Coronary artery (tissue), 2 donors: ENCODE measurements around the gene ARHGDIA.
"Not testable (repeated sequence)": the region's sequence is repeated elsewhere in the genome, so short reads cannot be mapped to it uniquely, and the experiment has no call there.

ENCODE experiments used
- DNase-seq: peaks from one replicate; pipeline ENCODE4 v3.0.0-alpha.2; 2017; ENCODE audit warnings: low spot score
- H3K27ac ChIP-seq, 2 donors: fragments of 200-600 bp; sonication (generic); one replicate each; pipeline ENCODE4 v1.5.1; 2016 to 2019
- H3K4me3 ChIP-seq: fragments of 200-600 bp; sonication (generic); 2 replicates; pipeline ENCODE4 v1.5.1; 2016; ENCODE audit warnings: mild to moderate bottlenecking, moderate library complexity
- TF ChIP-seq, protein P1 (sequence below): fragments of 200-600 bp; sonication (generic); IDR thresholded peaks from one replicate; pipeline ENCODE4 v1.5.1; 2019; ENCODE audit warnings: antibody characterized with exemption

Gene ARHGDIA

DNA sequence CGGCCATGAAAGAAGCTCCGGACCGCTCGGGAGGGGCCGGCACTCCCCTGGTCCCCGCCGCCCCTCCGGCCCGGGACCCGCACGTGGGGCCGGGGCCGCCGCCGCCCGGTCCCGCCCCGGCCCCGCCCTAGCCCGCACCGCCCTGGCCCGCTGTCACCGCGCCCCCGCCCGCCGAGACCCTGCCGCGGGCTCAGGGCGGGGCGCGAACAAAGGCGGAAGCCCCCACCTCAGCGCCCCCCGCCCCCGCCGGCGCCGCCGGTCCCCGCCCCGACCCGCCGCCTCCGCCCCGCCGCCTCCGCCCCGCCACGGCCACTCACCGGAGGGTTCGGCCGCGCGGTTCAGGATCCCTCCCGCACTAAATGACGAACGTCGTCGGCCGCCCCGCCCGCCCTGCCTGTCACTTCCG is at the start of gene ARHGDIA:
Gene ARHGDIA (minus strand): TSS at position 357 of the 406 bp plus-strand sequence. CDS start 1,407 bp downstream, outside the sequence.
- TF ChIP-seq, protein P1, sequence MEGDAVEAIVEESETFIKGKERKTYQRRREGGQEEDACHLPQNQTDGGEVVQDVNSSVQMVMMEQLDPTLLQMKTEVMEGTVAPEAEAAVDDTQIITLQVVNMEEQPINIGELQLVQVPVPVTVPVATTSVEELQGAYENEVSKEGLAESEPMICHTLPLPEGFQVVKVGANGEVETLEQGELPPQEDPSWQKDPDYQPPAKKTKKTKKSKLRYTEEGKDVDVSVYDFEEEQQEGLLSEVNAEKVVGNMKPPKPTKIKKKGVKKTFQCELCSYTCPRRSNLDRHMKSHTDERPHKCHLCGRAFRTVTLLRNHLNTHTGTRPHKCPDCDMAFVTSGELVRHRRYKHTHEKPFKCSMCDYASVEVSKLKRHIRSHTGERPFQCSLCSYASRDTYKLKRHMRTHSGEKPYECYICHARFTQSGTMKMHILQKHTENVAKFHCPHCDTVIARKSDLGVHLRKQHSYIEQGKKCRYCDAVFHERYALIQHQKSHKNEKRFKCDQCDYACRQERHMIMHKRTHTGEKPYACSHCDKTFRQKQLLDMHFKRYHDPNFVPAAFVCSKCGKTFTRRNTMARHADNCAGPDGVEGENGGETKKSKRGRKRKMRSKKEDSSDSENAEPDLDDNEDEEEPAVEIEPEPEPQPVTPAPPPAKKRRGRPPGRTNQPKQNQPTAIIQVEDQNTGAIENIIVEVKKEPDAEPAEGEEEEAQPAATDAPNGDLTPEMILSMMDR: no peak
- Histone ChIP-seq H3K4me3 (peak within 1 kb of the TSS; percentile 90), H3K27ac (peak within 1 kb of the TSS; percentile 83 to 100)
- DNase-seq: no peak

DNA sequence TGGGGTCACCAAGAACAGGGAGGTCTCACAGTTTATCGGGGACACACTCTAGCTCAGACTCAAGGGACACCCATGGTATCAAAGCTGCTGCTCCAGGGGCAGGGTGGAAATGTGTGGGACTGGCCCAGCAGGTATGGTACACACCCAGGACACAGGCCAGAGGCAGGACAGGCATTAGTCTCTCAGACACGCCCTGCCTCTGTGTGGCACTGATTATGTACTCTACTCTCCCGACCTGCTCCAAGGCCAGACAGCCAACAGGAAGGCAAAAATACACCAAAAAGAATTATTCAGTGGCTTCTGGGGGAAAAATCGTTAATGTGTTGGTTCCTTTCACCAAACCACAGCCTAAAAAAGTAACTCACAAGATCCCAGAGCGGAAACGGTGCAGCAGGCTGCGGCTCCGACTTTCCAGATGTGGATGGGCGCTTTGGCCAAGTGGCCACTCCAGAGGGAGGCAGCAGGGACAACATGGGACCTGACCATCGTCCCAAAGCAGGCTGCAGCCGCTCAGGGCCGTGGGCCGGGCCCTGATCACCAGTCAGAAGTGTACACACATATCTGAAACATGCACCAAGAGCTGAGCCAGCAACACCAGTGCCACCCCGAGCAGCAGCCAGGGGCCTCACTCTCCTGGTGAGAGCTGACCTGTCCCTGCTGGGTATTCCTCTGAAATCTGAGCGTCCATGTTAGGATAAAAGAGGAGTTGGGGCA is 47.9 kb upstream of the ARHGDIA start:
- H3K27ac ChIP-seq: no peak overlapping the region
- H3K4me3 ChIP-seq: no peak overlapping the region
- TF ChIP-seq, protein P1: no peak
- DNase-seq: no peak

DNA sequence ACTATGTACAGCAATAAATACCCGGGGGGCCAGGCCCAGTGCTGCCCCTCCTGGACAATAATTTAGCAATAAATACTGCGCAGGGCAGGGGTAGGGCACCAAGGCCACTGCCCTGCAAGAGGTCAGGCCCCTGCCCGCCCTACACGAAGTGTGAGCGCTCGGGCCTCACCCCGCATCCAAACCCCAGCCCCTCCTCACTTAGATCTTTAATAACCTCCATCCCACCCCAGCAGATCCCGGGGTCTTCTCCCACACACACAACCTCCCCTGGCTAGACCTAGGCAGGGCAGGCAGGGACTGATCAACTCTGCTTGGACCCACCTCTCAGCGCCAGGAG is 47.2 kb upstream of the ARHGDIA start:
- Histone ChIP-seq H3K27ac (peak overlapping the region; percentile 60 to 84), H3K4me3 (peak overlapping the region; percentile 96)
- DNase-seq: not testable (repeated sequence)

DNA sequence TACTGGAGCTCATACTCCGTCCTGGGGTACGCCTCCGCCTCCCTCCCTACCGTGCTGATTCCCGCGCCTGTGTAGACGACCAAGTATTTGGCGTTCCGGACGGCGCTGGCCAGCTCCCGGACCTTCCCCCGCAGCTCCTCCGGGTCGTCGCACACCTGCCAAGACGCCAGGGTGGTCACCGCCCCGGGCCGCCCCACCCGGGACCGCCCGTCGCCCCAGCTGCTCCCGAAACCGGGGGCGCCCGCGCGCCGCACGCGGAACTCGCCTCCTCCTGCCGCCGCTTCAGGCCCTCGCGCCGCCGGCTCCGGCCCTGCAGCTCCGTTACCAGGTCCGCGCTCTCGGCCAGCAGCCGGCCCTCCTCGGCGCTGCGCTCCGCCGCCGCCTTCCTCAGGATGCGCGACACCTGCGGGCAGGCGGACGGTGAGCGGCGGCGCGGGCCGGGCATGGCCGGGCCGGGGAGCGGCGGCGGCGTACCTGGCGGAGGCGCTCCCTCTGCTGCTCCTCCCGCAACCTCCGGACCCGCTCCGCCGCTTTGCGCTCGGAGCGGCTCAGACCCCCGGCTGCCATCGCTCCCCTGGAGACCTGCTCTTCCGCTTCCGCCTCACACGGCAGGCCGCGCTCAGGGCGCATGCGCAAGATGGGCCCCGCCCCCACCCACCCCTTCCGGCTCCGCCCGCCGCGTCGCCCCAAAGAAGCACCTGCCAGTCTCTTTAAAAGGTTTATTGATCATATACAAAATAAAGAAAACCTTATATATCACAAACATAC is 46.6 kb upstream of the ARHGDIA start, which contains the start of gene SIRT7:
Gene SIRT7 (minus strand): TSS at position 612 of the 768 bp plus-strand sequence. CDS start 45 bp downstream, at position 567.
- TF ChIP-seq, protein P1: no peak
- Histone ChIP-seq H3K4me3 (peak within 1 kb of the TSS; percentile 96), H3K27ac (peak within 1 kb of the TSS; percentile 60 to 84)
- DNase-seq: peak; percentile 86

DNA sequence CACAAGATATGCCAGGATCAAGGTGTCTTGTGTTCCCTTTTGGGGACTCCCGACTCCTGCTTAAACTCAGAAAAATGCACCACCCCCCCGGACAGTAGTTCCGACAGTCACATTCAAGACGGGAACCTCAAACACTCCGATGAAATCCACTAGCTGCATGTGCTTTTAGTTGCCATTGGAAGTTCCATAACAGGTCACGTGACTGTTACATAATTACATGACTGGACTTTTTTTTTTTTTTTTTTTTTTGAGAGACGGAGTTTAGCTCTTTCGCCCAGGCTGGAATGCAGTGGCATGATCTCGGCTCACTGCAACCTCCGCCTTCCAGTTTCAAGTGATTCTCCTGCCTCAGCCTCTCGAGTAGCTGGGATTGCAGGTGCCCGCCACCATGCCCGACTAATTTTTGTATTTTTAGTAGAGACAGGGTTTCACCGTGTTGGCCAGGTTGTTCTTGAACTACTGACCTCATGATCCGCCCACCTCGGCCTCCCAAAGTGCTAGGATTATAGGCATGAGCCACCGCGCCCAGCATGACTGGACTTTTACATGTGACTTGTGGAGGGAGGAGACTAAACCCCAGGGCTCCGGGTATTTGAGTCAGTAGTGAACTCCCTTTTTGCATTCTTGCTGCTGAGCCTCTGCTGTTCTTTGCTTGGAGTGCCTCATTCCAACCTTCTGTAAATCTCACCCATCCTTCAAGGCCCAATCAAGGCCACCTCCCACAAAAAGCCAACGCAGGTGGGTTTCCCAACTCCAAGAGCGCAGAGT is 45.3 kb upstream of the ARHGDIA start:
- no peak for DNase-seq
- no peak overlapping the region for H3K27ac ChIP-seq
- TF ChIP-seq, protein P1: no peak
- H3K4me3 ChIP-seq: peak overlapping the region; percentile 96

DNA sequence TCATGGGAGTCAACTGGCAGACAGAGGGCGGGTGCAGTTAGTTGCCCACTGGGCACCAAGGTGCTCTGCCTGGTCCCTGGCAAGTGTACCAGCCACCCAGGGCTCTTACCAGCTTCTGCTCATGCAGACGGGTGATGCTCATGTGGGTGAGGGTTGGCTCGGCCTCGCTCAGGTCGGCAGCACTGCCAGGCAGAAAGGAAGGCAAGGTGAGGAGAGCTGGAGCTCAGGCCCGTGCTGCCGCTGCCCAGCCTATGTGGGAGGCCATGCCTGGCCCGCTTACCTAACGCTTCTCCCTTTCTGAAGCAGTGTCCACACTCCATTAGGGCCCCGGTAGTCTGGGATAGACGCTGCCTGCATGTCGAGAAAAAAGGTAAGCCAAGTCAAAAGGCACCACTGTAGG is 44.2 kb upstream of the ARHGDIA start:
- Histone ChIP-seq H3K4me3 (no peak overlapping the region), H3K27ac (no peak overlapping the region)
- no peak for DNase-seq
- TF ChIP-seq, protein P1: no peak
